MM.1S (cell line): ENCODE results near the gene LRRC3B.

Source experiments
- DNase-seq: peaks from one replicate; pipeline ENCODE4 v3.0.0-alpha.2; 2015
- H2AFZ ChIP-seq: fragments of 300-600 bp; sonication (generic); 2 replicates; pipeline ENCODE4 v1.6.0; 2016; ENCODE audit warnings: antibody characterized with exemption, low read length
- H3F3A ChIP-seq: fragments of 300-600 bp; sonication (generic); 2 replicates; pipeline ENCODE4 v1.6.1; 2016; ENCODE audit warnings: mild to moderate bottlenecking, antibody characterized with exemption, low read length, moderate library complexity, mixed read lengths; ENCODE audit not compliant: insufficient read depth
- H3K27ac ChIP-seq: fragments of 300-600 bp; sonication (generic); 2 replicates; pipeline ENCODE4 v1.5.1; 2016; ENCODE audit warnings: mild to moderate bottlenecking, low read length
- H3K27me3 ChIP-seq: fragments of 300-600 bp; sonication (generic); replicated peaks from 2 replicates; pipeline ENCODE4 v1.6.0; 2016; ENCODE audit warnings: low read length; ENCODE audit not compliant: insufficient read depth
- H3K36me3 ChIP-seq: fragments of 300-600 bp; sonication (generic); replicated peaks from 2 replicates; pipeline ENCODE4 v1.6.1; 2016; ENCODE audit warnings: mild to moderate bottlenecking, low read length, mixed read lengths; ENCODE audit not compliant: insufficient read depth
- H3K4me1 ChIP-seq: fragments of 300-600 bp; sonication (generic); 2 replicates; pipeline ENCODE4 v1.6.1; 2016; ENCODE audit warnings: low read length, mixed read lengths
- H3K4me2 ChIP-seq: fragments of 300-600 bp; sonication (generic); 2 replicates; pipeline ENCODE4 v1.6.0; 2016; ENCODE audit warnings: low read depth, low read length
- H3K4me3 ChIP-seq: fragments of 300-600 bp; sonication (generic); 2 replicates; pipeline ENCODE4 v1.5.1; 2016; ENCODE audit warnings: low read length, mixed read lengths
- H3K79me2 ChIP-seq: fragments of 300-600 bp; sonication (generic); 2 replicates; pipeline ENCODE4 v1.6.1; 2016; ENCODE audit warnings: mixed run types, low read length, mixed read lengths
- H3K9ac ChIP-seq: fragments of 300-600 bp; sonication (generic); 2 replicates; pipeline ENCODE4 v1.6.1; 2016; ENCODE audit warnings: low read length, mixed read lengths
- H3K9me2 ChIP-seq: fragments of 300-600 bp; sonication (generic); replicated peaks from 2 replicates; pipeline ENCODE4 v1.6.1; 2016; ENCODE audit warnings: mild to moderate bottlenecking, low read length, mixed read lengths; ENCODE audit not compliant: insufficient read depth
- H3K9me3 ChIP-seq: fragments of 300-600 bp; sonication (generic); replicated peaks from 2 replicates; pipeline ENCODE4 v1.6.1; 2016; ENCODE audit warnings: mild to moderate bottlenecking, low read length, mixed read lengths; ENCODE audit not compliant: insufficient read depth
- H4K20me1 ChIP-seq: fragments of 300-600 bp; sonication (generic); 2 replicates; pipeline ENCODE4 v1.6.1; 2016; ENCODE audit warnings: mild to moderate bottlenecking, low read length, moderate library complexity, mixed read lengths; ENCODE audit not compliant: insufficient read depth
- EZH2 ChIP-seq: fragments of 300-600 bp; sonication (generic); optimal IDR thresholded peaks from 2 replicates; pipeline ENCODE3; 2017; ENCODE audit warnings: low read depth, mild to moderate bottlenecking, antibody characterized with exemption, low read length, mixed read lengths
- EZH2phosphoT487 ChIP-seq: fragments of 300-600 bp; sonication (generic); IDR thresholded peaks from 2 replicates; pipeline ENCODE4 v1.6.1; 2018; ENCODE audit warnings: antibody characterized with exemption, low read length
- TF ChIP-seq, protein P1 (sequence below): fragments of 300-600 bp; sonication (generic); IDR thresholded peaks from 2 replicates; pipeline ENCODE4 v1.5.1; 2016; ENCODE audit warnings: antibody characterized with exemption, low read length, mixed read lengths

The LRRC3B gene

DNA sequence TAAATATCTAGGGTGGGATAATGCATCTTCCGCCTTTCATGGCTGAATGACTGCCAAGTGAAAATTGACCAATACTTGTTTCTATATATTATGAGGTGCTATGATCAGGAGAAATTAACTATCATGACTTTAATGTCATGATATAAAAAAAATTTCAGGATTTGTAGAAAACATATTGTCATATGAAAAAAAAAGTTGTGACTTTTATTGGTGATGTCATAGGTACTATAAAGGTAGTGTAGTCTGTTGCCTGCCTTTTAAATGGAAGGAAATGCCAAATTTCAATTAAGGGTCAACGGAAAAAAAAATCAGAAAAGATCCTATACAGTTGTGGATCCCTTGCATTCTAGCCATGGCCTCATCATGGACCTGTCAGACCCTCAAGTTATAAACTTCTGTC lies 15.5 kb downstream of the LRRC3B start:
- no peaks in the 10 kb centered on the region for H3K36me3 ChIP-seq
- no peak for DNase-seq
- no peaks in the 10 kb centered on the region for H3K9me2 ChIP-seq
- no peak overlapping the region for H3K27ac ChIP-seq
- TF ChIP-seq, protein P1, sequence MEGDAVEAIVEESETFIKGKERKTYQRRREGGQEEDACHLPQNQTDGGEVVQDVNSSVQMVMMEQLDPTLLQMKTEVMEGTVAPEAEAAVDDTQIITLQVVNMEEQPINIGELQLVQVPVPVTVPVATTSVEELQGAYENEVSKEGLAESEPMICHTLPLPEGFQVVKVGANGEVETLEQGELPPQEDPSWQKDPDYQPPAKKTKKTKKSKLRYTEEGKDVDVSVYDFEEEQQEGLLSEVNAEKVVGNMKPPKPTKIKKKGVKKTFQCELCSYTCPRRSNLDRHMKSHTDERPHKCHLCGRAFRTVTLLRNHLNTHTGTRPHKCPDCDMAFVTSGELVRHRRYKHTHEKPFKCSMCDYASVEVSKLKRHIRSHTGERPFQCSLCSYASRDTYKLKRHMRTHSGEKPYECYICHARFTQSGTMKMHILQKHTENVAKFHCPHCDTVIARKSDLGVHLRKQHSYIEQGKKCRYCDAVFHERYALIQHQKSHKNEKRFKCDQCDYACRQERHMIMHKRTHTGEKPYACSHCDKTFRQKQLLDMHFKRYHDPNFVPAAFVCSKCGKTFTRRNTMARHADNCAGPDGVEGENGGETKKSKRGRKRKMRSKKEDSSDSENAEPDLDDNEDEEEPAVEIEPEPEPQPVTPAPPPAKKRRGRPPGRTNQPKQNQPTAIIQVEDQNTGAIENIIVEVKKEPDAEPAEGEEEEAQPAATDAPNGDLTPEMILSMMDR, result no peak
- no peak for TF ChIP-seq EZH2
- no peak for TF ChIP-seq EZH2phosphoT487
- no peaks in the 10 kb centered on the region for H3K4me1 ChIP-seq
- H3K4me2 ChIP-seq, result no peak overlapping the region
- no peaks in the 10 kb centered on the region for H4K20me1 ChIP-seq
- H3F3A ChIP-seq, result no peaks in the 10 kb centered on the region
- H3K4me3 ChIP-seq, result no peak overlapping the region
- no peak overlapping the region for H2AFZ ChIP-seq
- H3K27me3 ChIP-seq, result no peaks in the 10 kb centered on the region
- H3K9ac ChIP-seq, result no peak overlapping the region
- H3K9me3 ChIP-seq, result no peaks in the 10 kb centered on the region
- H3K79me2 ChIP-seq, result no peaks in the 10 kb centered on the region

DNA sequence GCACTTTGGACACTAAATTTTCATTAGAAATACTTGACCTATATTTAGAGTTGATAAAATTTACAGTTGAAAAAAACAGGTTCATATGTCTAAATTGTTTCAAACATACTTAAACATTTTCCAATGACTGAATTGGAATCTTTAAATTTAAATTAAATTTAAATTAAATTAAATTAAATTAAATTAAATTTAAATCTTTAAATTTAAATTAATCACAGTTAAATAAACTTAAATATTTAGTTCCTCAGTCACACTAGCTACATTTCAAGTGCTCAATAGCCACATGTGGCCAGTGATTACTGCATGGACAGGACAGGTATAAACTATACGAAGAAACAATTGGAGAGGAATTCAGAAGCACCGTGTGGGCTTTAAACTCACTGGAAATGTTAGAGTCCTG lies 16.8 kb downstream of the LRRC3B start:
- H3K9me2 ChIP-seq, result no peaks in the 10 kb centered on the region
- TF ChIP-seq, protein P1, result no peak
- no peak for TF ChIP-seq EZH2phosphoT487
- TF ChIP-seq EZH2, result no peak
- H3K27ac ChIP-seq, result no peak overlapping the region
- no peaks in the 10 kb centered on the region for H3K27me3 ChIP-seq
- H3K4me2 ChIP-seq, result no peak overlapping the region
- no peaks in the 10 kb centered on the region for H3K4me1 ChIP-seq
- H3K4me3 ChIP-seq, result no peak overlapping the region
- H3F3A ChIP-seq, result no peaks in the 10 kb centered on the region
- no peak for DNase-seq
- no peaks in the 10 kb centered on the region for H3K36me3 ChIP-seq
- no peaks in the 10 kb centered on the region for H3K79me2 ChIP-seq
- H4K20me1 ChIP-seq, result no peaks in the 10 kb centered on the region
- H3K9me3 ChIP-seq, result no peaks in the 10 kb centered on the region
- H2AFZ ChIP-seq, result no peak overlapping the region
- no peak overlapping the region for H3K9ac ChIP-seq

GRCh38 chr3:26647078-26647477 lies 24.5 kb downstream of the LRRC3B start:
- Histone ChIP-seq H3K27me3 (no peaks in the 10 kb centered on the region), H2AFZ (no peak overlapping the region), H3K79me2 (no peaks in the 10 kb centered on the region), H4K20me1 (no peaks in the 10 kb centered on the region), H3F3A (no peaks in the 10 kb centered on the region; the same call in 1 of the 2 replicates), H3K4me3 (no peak overlapping the region), H3K27ac (no peak overlapping the region), H3K9me2 (no peaks in the 10 kb centered on the region), H3K4me1 (no peaks in the 10 kb centered on the region), H3K36me3 (no peaks in the 10 kb centered on the region), H3K9ac (no peak overlapping the region), H3K4me2 (no peak overlapping the region), H3K9me3 (no peaks in the 10 kb centered on the region)
- TF ChIP-seq EZH2, result no peak
- TF ChIP-seq, protein P1, result no peak
- TF ChIP-seq EZH2phosphoT487, result no peak
- no peak for DNase-seq

GRCh38 chr3:26648461-26648860 lies 25.9 kb downstream of the LRRC3B start:
- H4K20me1 ChIP-seq, result no peaks in the 10 kb centered on the region
- H3K4me3 ChIP-seq, result no peak overlapping the region
- no peak overlapping the region for H2AFZ ChIP-seq
- TF ChIP-seq EZH2phosphoT487 (no peak), EZH2 (no peak)
- TF ChIP-seq, protein P1, result no peak
- H3K9ac ChIP-seq, result no peak overlapping the region
- no peaks in the 10 kb centered on the region for H3K4me1 ChIP-seq
- no peaks in the 10 kb centered on the region for H3K79me2 ChIP-seq
- H3K27ac ChIP-seq, result no peak overlapping the region
- no peaks in the 10 kb centered on the region; the same call in 1 of the 2 replicates for H3F3A ChIP-seq
- no peaks in the 10 kb centered on the region for H3K36me3 ChIP-seq
- H3K9me3 ChIP-seq, result no peaks in the 10 kb centered on the region
- H3K9me2 ChIP-seq, result no peaks in the 10 kb centered on the region
- no peak for DNase-seq
- no peak overlapping the region for H3K4me2 ChIP-seq
- H3K27me3 ChIP-seq, result no peaks in the 10 kb centered on the region
